ENCODE results near the gene SPEN.
A peak's percentile ranks its signal among the peaks of the same experiment; 100 is the strongest.

SPEN gene

DNA sequence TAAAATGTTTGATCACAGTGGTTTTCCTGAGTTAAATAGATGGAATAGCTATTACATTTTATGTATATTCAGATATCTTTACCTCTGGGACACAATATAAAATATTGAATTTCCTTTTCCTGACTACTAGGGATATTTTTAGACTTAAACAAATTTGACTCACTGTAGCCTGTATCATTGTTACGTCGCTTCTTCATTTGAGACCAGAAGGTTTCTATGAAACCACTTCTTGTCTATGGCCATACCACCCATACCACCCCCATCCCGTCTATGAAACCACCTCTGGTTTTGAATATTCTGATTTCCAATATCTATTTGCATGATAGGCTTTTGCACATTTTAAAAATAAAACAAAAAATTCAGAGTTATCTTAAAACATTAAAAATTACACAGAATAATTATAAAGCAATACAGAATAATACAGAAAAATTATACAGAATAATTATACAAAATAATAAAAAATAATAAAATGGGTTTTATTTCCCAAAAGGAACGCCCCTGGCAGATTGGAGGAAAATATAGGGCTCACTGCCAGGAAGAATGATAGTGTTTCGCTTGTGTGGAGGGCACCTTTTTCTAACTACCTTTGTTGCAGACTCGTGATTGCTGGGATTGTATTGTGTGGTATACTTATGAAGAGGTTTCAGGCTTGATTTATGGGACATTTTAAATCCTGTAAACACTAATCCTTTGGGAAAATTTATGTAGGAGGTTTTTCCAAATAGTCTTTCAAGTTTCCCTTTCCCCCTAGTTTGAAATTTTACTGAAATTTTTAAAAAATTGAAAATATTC lies 4.7 kb downstream of the SPEN start:
- DNase-seq (ENCODE audit: low read depth): no peak
- TF ChIP-seq, protein P1, sequence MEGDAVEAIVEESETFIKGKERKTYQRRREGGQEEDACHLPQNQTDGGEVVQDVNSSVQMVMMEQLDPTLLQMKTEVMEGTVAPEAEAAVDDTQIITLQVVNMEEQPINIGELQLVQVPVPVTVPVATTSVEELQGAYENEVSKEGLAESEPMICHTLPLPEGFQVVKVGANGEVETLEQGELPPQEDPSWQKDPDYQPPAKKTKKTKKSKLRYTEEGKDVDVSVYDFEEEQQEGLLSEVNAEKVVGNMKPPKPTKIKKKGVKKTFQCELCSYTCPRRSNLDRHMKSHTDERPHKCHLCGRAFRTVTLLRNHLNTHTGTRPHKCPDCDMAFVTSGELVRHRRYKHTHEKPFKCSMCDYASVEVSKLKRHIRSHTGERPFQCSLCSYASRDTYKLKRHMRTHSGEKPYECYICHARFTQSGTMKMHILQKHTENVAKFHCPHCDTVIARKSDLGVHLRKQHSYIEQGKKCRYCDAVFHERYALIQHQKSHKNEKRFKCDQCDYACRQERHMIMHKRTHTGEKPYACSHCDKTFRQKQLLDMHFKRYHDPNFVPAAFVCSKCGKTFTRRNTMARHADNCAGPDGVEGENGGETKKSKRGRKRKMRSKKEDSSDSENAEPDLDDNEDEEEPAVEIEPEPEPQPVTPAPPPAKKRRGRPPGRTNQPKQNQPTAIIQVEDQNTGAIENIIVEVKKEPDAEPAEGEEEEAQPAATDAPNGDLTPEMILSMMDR (conservative IDR thresholded peaks at IDR 0.05; ENCODE audit: low read length): no peak
- H3K4me3 ChIP-seq (ENCODE audit: low read length): no peak overlapping the region

DNA sequence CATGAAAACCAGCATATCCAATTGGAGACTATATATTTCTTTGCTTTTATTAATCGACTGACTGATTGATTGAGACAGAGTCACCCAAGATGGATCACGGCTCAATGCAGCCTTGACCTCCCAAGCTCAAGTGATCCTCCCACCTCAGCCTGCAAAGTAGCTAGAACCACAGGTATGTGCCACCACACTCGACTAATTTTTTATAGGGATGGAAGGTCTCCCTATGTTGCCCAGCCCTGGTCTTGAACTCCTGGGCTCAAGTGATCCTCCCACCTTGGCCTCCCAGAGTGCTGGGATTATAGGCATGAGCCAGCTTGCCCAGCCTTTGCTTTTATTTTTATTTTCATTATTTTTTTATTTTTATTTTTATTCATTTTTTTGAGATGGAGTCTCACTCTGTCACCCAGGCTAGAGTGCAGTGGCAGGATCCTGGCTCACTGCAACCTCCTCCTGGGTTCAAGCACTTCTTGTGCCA lies 5.4 kb downstream of the SPEN start:
- TF ChIP-seq, protein P1 (conservative IDR thresholded peaks at IDR 0.05; ENCODE audit: low read length): no peak
- H3K4me3 ChIP-seq (ENCODE audit: low read length): no peak overlapping the region
- no peak for DNase-seq (ENCODE audit: low read depth)

GRCh38 chr1:15856888-15857287 lies 9.4 kb downstream of the SPEN start:
- H3K4me3 ChIP-seq (ENCODE audit: low read length): no peak overlapping the region
- DNase-seq (ENCODE audit: low read depth): no peak
- TF ChIP-seq, protein P1 (conservative IDR thresholded peaks at IDR 0.05; ENCODE audit: low read length): no peak

GRCh38 chr1:15858069-15858670 lies 10.7 kb downstream of the SPEN start:
- TF ChIP-seq, protein P1 (conservative IDR thresholded peaks at IDR 0.05; ENCODE audit: low read length): no peak
- no peak for DNase-seq (ENCODE audit: low read depth)
- no peak overlapping the region for H3K4me3 ChIP-seq (ENCODE audit: low read length)

DNA sequence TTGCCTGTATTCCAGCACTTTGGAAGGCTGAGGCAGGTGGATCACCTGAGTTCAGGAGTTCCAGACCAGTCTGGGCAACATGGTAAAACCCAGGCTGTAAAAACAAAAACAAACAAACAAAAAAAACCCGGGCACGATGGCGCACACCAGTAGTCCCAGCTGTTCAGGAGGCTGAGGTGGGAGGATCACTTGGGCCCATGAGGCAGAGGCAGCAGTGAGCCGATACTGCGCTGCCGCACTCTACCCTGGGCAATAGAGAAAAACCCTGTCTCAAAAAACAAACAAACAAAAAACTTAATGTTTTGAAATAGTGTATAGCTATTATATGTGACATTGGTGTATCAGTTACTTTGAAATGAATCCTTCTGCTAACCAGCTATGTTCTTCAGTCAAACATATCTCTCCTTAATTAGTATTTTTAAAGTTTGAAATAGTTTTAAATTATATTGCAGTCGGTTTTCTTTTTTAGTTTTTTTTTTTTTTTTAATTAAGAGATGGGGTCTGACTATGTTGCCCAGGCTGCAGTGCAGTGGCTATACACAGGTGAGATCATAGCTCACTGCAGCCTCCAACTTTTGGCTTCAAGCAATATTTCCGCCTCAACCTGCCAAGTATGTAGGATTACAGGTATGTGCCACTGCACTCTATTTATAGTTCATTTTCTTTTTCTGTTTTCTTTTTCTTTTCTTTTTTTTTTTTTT lies 11.3 kb downstream of the SPEN start:
- TF ChIP-seq, protein P1 (conservative IDR thresholded peaks at IDR 0.05; ENCODE audit: low read length): no peak
- no peak for DNase-seq (ENCODE audit: low read depth)
- H3K4me3 ChIP-seq (ENCODE audit: low read length): no peak overlapping the region

DNA sequence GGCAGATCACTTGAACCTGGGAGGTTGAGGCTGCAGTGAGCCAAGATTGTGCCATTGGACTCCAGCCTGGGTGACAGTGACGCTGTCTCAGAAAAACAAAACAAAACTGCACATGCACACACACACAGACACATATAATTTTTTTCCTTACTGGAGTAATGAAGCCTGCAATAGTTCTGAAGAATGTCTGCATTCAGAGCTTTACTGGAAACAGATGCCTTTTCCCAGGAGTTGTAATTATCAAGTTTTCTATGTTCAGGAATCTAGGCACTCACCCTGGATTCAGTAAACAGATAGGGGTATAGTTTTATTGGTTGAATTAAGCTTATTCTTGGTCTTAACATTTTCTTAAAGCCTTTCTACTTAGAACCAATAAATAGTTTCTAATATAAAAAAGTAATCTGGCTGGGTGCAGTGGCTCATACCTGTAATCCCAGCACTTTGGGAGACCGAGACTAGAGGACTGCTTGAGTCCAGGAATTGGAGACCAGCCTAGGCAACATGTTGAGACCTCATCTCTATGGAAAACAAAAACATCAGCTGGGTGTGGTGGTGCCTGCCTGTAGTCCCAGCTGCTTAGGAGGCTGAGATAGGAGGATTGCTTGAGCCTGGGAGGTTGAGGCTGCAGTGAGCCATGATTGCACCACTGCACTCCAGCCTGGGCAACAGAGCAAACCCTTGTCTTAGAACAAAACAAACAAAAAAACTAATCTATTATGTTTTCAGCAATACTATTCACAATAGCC lies 15.8 kb downstream of the SPEN start:
- DNase-seq (ENCODE audit: low read depth): peak; percentile 44
- TF ChIP-seq, protein P1 (conservative IDR thresholded peaks at IDR 0.05; ENCODE audit: low read length): no peak
- H3K4me3 ChIP-seq (ENCODE audit: low read length): no peak overlapping the region
